Measurements from ENCODE around the gene FBXL7.
"Not testable (repeated sequence)": the region's sequence is repeated elsewhere in the genome, so short reads cannot be mapped to it uniquely, and the experiment has no call there.

Gene FBXL7

DNA sequence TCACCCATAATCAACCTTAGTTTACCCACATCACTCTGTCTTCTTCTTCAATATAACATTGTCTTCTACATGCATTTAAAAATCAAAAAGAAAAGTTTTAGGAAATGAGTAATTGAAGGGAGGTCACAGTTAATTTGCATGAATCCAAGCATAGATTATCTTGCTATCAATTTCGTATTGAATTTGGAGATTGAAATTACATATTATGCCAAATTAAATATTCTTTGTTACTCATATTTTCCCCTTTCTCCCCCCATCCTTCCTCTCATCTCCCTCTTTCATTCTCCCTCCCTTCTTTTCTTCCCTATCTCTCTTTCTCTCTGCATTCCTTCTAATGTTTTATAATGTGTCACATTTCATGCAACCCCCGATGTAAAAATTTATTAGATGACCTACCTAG, 303.3 kb downstream of the FBXL7 start:
- DNase-seq (ENCODE audit: low read depth, low spot score), result no peak

- no peak for DNase-seq (ENCODE audit: low read depth, low spot score)
Observed at GRCh38 chr5:15806613-15807012, 306.6 kb downstream of the FBXL7 start.

GRCh38 chr5:15807248-15807647, 307.3 kb downstream of the FBXL7 start:
- no peak for DNase-seq (ENCODE audit: low read depth, low spot score)

DNA sequence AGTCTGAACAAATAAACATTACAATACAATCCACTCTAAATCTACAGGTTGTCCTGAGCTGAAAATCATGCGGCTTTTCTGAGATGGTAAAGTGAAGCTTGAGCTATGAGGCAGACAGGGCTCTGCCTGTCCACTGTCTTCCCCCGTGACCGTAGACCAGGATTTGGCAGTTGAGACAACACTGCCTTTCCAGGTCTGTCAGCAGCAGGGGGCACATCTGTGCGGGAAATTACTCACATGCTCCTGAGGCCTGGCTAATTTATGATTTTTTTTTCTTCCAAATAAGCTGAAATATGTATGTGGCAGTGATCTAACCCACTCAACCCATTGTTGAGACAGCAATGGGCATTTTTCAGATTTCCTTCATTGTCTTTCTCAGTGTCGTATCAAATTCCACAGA, 307.9 kb downstream of the FBXL7 start:
- no peak for DNase-seq (ENCODE audit: low read depth, low spot score)

DNA sequence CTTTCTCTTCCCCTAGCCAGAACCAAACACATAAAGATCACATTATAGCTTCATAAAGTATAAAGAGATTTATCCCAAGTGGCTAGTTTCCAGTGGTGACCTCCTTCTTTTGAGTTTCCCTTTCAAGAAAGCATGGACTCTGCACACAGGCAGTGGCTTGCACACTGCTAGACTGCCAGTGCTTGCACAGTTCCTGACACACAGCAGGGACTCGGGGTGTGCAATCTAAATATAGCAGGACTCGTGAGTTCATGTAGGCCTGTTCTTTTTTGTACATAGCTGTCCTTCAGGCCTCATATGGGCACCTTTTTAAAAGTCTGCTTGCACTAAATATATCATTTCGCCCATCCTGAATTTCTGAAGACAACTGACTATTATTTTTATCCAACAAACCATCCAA, 308.6 kb downstream of the FBXL7 start:
- DNase-seq (ENCODE audit: low read depth, low spot score), result no peak

DNA sequence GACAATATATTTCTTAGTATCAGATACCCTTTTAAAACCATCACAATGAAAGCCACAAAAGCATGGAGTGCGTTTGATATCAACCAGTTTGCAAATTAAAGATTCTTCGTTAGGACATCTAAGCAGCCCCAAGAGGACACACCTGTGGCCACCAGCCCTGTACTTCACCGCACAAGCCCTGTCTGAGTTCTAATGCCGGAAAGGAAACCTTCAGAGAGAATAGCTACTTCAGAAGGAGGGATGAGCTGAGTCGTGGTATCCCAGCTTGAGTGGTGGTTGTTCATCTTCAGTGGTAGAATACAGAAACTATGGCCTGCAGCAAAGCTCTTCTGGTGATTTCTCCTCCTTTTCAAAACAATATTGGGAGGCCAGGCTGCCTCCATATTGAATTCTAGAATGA, 319.6 kb downstream of the FBXL7 start:
- DNase-seq (ENCODE audit: low read depth, low spot score), result no peak

DNA sequence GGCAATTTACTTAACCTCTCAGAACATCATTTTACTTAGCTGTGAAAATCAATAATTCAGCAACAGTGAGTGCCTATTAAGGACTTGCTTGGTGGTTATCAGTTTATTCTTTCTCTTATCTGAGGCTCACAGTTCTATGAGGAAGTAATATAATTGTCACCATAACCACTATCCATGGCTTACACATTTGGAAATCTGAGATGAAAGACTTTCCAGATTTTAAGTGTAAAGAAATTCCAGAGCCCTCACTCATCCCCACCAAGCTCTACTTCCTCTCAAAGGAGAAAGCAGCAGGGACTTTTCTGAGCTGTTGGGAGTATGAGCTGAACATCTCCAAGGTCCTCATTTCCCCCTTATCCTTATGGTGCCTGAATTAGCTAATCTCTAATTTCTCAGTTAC, 321.5 kb downstream of the FBXL7 start:
- DNase-seq (ENCODE audit: low read depth, low spot score), result no peak

- no peak for DNase-seq (ENCODE audit: low read depth, low spot score)
Observed at GRCh38 chr5:15823398-15823797, 323.4 kb downstream of the FBXL7 start.

DNA sequence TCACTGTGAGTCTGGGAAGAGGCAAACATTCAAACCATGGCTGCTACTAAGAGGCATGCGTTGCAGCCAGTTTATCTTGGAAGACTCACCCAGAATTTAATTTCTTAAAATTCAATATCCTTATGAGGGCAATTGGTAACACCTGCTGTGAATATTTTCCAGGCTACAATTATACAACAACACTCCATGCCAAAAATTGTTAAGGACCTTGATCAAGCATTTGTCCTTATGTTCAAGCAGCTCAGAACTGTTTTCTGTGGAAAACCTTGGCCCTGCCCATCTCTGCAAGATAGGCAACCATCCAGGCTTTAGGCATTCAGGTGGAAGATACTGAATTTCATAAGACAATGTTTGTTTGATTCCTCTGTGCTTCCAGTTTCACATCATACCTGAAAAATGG, 327.8 kb downstream of the FBXL7 start:
- no peak for DNase-seq (ENCODE audit: low read depth, low spot score)

GRCh38 chr5:15831408-15831807, 331.4 kb downstream of the FBXL7 start:
- DNase-seq (ENCODE audit: low read depth, low spot score), result no peak

GRCh38 chr5:15833365-15833764, 333.4 kb downstream of the FBXL7 start:
- DNase-seq (ENCODE audit: low read depth, low spot score), result no peak

DNA sequence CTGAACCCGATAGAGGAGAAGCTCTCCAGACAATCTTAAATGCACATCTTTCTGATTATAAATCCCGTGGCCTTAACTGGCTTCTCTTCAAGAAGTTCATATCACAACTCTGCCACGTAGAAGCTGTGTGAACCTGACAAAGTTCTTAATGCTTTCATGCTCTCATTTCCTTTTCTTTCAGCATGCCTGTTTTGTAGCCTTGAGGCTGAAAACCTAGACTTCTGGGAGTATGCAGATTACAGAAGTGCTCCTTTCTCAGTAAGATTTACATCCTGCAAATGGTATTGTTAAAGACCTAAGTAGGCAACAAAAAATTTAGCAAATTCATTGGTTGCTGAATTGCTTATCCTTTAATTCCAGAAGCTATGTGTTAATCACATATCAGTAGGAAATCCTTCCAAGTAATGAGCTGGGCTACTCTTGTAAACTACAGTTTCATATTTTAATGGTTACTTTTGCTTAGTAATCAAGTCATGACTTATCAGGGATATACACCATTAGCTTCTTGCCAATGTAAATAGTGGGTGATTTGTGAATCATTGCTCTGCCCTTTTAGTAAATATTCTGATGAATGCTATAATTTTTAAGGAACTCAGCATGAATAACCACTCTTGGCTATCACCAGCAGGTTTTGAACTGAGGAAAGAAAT, 334.7 kb downstream of the FBXL7 start:
- no peak for DNase-seq (ENCODE audit: low read depth, low spot score)

- no peak for DNase-seq (ENCODE audit: low read depth, low spot score)
Observed at GRCh38 chr5:15835514-15835913, 335.5 kb downstream of the FBXL7 start.

DNA sequence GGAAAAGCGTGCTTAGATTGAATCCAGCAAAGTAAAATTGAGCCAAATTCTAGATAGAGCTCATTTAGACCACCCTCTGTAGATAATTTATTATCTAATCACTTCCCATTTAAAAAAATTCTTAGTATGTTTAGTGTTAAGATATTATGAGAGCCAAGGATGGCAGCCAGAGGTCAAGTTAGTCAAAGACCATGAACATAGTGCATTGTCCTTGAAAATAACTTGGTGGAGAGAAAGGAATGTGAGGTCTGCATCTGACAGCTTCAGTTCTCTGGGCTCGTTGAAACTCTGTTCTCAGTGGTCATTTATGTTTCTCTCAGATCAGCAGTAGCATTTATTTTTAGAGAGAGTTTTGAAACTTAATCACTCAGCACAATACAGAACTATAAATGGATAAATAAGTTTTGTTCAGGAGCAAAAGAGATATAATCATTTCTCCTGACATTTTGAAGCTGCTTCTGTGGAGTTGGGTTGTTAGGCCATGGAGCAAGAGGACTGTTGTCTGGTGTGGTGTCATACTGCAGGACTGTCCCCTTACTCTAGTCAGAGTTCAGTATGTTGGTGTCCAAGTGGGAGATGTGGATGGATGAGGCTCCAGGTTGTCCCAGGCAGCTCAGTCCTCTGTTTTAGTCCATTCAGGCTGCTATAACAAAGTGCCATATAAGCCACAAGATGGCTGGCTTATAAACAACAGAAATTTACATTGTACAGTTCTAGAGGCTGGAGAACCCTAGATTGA, 337.7 kb downstream of the FBXL7 start:
- no peak for DNase-seq (ENCODE audit: low read depth, low spot score)

- DNase-seq (ENCODE audit: low read depth, low spot score), result no peak
Observed at GRCh38 chr5:15844253-15844652, 344.3 kb downstream of the FBXL7 start.

DNA sequence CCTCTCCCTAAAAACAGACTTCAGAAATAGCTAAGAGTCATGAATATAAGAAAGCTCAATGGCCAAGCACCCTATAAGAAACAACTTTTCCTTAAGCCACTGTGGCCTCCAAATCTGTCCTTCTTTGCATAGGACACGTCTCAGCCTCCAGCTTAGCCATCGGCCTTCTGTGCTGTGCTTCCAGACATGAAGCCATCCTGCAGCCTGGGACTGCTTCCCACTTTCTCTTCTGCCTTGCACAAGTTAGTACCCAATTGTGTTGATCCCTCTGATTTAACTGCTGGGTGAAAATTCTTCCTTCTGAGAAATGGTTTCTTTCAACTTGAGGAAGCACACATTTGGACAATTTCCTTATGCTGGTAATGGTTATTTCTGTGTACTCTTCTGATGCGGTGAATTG, 344.9 kb downstream of the FBXL7 start:
- DNase-seq (ENCODE audit: low read depth, low spot score), result no peak

DNA sequence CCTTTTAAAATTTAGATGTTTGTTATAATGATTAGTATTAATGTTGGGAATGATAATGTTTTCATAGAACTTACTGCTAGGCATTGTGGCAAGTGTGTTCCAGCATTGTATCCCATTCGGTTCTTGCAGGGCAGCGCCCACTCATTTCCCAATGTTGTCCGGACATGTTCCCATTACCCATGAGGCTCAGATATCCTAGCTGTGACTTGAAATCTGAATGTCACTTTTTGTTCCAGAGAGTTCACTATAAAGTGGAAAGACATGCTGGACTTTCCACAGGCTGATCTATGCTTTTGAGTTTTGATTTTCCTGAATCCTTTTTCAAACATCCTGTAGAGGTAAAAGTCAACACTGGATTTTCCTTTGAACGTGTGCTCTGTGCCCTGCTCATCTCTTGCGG, 350.6 kb downstream of the FBXL7 start:
- no peak for DNase-seq (ENCODE audit: low read depth, low spot score)

DNA sequence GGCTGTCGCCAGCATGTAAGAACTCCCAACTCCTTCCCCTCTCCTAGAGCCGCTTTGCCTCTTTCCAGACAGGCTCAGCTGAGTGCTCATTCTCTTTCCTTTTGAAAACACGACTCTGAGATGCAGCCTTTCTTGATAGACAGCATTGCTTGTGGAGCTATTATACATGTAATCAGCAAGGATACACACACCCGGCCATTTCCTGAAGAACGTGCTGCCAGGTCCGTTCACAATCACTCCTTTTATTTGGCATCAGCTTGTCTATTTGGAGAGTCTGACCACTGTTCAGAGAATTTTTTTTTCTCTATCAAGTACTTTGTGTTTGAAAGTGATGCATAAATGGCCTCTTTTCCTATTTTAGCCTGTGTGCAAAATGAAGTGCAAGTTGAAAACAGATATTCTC, 351.0 kb downstream of the FBXL7 start:
- no peak for DNase-seq (ENCODE audit: low read depth, low spot score)

GRCh38 chr5:15852217-15852616, 352.2 kb downstream of the FBXL7 start:
- no peak for DNase-seq (ENCODE audit: low read depth, low spot score)

DNA sequence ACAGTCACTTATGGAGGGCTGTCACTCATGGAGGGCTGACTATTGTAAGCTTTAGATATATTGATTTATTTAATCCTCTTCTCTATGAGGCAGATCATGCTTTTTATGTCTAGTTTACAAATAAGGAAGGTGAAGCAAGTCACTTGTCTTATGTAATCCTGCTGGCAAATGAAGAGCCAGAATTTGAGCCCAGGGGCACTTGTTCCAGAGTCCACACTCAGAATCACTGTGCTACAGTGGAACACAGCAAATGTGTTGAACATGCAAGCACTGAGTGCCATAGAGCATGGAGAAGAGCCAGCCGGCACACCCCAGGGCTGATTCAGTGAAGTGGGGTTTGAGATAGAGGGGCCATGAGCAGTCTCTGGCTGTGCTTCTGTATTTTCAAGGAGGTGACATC, 353.0 kb downstream of the FBXL7 start:
- DNase-seq (ENCODE audit: low read depth, low spot score), result no peak

- DNase-seq (ENCODE audit: low read depth, low spot score), result no peak
Observed at GRCh38 chr5:15858326-15858725, 358.3 kb downstream of the FBXL7 start.

- no peak for DNase-seq (ENCODE audit: low read depth, low spot score)
Observed at GRCh38 chr5:15864536-15865215, 364.7 kb downstream of the FBXL7 start.

GRCh38 chr5:15872259-15872658, 372.3 kb downstream of the FBXL7 start:
- DNase-seq (ENCODE audit: low read depth, low spot score), result not testable (repeated sequence)

Measured in iPS DF 19.7 (cell line).